Cardiac septum (tissue), 1 donor: ENCODE measurements around the gene BHLHE41. TPM values are rescaled to one million over a fixed set of nuclear protein-coding genes. Genes with fewer than 3 reads are reported as not detected.

ENCODE experiments used
- DNase-seq: peaks from one replicate; pipeline ENCODE4 v3.0.0-alpha.2; 2020; ENCODE audit warnings: low spot score
- intact Hi-C: fragments of 100-400 bp; cut with DNase I; formaldehyde crosslinking; loops from one replicate; pipeline ENCODE4 v1.14.0; 2022
- total RNA-seq: library from RNA; stranded (reverse); fragmentation: NEBNext Ultra II Directional; extraction: Animal tissue kit (Norgen Biotek cat#: 25700); gene quantifications from one replicate; pipeline ENCODE4 v1.2.1, GENCODE V29; 2021
- donor health status: DM: no; HTN: no; CAD: no.

Gene BHLHE41
- total RNA-seq, 1 donor from 2014 or later = 33.3 TPM

GRCh38 chr12:26095186-26095585 is 29.7 kb downstream of the BHLHE41 start:
- no peak for DNase-seq
- intact Hi-C loops = loop anchor here (5.0 kb wide), 1 partner anchor 557 kb away; no protein-coding TSS in a partner anchor

DNA sequence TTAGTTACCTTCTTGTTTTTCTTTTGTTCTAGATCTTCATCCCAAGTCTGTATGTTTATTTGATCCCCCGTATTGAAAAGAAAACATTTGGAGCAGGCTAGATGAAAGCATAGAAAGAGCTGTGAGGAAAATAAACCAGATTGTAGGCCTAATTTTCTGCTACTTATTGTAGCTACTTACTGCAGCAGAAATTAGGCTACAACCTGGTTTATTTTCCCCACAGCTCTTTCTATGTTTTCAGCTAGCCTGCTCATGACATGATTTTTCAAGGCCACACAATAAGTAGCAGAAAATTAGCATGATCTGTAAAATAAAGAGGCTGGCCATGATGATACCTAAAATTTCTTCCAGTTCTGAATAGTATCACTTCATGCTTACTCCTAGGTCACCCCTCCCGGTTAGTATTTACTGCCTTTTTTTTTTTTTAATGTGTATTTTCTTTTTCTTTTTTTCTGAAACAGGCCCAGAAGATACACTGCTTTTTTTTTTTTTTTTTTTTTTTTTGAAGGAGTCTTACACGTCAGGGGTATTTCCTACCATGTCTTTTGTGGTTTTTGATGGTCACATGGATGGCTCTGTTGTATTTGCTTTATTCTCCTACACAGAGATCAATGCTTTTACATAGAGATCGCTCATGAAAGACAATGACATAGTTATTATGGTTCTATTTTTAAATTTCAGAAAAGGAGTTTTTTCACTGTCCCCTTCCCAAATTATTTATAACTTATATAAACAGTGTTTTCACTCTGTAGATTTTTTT is 32.3 kb downstream of the BHLHE41 start:
- intact Hi-C loops = loop anchor here (5.0 kb wide), 1 partner anchor 650 kb away; no protein-coding TSS in a partner anchor
- no peak for DNase-seq

GRCh38 chr12:26091822-26092221 is 33.0 kb downstream of the BHLHE41 start:
- DNase-seq = no peak
- intact Hi-C loops = loop anchor here (5.0 kb wide), 1 partner anchor 650 kb away; no protein-coding TSS in a partner anchor

DNA sequence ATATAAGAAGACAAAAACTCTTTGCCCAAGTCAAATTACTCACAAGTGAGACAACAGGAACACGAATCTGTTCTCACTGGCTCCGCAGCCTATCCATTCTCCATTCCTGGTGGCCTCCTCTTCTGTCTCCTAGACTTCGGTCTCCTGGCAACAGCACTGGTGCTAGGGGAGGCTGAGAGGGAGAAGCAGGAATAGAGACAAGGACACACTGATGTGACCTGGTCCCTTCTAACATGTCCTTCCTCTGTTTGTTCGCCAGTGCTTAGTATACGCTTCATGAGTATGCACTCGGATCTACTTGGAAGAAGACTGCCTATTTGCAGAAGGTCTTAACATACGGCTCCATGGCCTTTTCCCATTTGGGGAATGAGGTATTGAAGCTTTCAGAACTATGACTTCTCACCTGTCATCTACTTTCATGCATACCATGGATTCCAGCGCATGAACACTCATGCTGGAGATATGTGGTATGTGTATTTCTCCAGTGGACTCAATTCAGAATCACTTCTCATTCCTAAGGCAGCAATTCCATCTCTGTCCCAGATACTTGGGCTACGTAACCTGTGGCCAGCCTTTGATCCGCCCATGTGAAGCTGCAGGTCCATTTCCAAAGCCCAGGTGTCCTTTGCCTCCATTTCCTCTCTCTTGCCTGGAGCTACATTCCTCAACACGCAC is 33.9 kb downstream of the BHLHE41 start:
- intact Hi-C loops = loop anchor here (5.0 kb wide), 1 partner anchor 649 kb away; no protein-coding TSS in a partner anchor
- no peak for DNase-seq

DNA sequence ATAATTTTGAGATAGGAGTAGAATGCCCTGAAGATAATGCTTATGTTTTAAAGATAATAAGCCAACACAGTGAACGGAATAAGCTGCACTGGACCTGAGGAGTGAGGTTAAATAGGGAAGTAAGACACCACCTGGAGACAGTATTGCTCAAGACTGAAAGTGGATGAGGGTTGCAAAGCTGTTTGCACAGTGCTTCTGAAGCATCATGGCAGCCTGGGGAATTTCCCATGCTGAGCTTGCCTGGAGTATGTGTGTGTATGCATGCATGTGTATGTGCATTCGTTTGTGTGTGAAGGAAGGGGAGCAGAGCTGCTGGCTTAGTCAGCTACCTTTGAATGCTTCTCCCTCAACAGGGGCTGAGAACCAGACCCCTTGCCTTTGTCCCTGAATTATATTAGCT is 35.8 kb downstream of the BHLHE41 start:
- no peak for DNase-seq
- intact Hi-C loops = no loop called here

DNA sequence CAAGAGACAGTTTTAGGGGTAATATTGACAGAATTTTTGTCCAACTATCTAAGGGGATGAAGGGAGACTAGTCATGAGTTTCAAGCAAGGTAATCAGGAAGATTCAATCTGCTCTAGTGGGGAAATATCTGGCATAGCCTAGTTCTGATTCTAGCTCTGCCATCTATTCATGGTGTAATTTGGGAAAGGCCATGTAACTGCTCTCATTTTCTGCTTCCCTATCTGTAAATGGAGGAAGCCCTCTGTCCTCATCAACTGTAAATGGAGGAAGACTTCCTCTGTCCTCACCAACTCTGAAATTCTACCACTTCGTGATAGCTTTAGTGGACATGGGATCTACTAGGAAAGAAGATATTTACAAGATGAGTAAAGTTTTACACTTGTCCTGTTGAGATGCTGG is 37.9 kb downstream of the BHLHE41 start:
- no peak for DNase-seq
- intact Hi-C loops = no loop called here

DNA sequence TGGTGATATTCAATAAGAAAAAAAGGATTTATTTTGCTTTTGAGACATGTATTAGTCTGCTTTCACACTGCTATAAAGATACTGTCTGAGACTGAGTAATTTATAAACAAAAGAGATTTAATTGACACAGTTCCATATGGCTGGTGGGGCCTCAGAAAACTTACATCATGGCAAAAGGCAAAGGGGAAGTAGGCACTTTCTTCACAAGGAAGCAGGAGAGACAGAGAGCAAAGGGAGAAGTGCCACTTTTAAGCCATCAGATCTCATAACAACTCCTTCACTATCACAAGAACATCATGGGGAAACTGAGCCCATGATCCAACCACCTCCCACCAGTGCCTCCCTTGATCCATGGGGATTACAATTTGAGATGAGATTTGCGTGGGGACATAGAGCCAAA is 43.9 kb downstream of the BHLHE41 start:
- no peak for DNase-seq
- intact Hi-C loops = no loop called here

- intact Hi-C loops = no loop called here
- no peak for DNase-seq
These were observed 46.7 kb downstream of the BHLHE41 start for GRCh38 chr12:26077915-26078702.

Other genes with a start within 250 kb of the BHLHE41 start
- 37.8 TPM for gene RASSF8, start 166.4 kb downstream of the BHLHE41 start, total RNA-seq
- 118 TPM for gene SSPN, start 70.5 kb upstream of the BHLHE41 start, total RNA-seq